Measurements from ENCODE around the gene GSTT2. TPM values are rescaled to one million over a fixed set of nuclear protein-coding genes. Genes with fewer than 3 reads are reported as not detected.

Gene GSTT2
- 1.3 TPM in 1 of 2 replicates, not detected in the other for total RNA-seq

DNA sequence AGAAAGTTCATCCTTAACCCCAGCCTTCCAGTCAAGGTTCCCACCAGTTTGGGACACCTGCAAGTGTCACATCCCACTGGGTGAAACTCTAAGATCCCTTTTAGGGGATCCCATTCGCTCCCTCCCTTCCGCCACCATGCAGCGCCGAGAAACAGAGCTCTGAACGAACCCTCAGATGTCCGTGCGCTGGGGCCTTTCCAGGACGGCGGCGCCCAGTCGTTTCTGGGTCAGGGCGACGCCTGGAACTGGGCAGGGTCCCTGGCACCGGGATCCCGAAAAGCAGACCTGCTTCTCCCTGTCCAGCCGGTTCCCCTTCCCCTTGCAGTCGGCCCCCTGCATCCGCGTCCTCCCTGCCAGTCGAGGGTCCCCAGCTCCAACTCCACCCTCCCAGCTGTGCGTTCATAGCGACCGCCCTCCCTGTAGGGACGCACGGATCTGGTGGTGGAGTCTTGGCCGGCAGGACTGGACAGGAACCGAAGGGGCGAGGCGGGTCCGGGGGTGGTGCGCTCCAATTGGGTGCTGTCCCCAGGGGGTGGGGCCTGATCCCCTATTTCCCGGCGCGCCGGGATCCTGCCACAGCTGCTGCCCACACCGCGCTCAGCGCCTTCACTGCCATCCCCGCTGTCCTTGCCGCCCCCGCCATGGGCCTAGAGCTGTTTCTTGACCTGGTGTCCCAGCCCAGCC is at the start of gene GSTT2:
Gene GSTT2, plus strand, starts transcription at position 578 of the 684 bp plus-strand sequence.

DNA sequence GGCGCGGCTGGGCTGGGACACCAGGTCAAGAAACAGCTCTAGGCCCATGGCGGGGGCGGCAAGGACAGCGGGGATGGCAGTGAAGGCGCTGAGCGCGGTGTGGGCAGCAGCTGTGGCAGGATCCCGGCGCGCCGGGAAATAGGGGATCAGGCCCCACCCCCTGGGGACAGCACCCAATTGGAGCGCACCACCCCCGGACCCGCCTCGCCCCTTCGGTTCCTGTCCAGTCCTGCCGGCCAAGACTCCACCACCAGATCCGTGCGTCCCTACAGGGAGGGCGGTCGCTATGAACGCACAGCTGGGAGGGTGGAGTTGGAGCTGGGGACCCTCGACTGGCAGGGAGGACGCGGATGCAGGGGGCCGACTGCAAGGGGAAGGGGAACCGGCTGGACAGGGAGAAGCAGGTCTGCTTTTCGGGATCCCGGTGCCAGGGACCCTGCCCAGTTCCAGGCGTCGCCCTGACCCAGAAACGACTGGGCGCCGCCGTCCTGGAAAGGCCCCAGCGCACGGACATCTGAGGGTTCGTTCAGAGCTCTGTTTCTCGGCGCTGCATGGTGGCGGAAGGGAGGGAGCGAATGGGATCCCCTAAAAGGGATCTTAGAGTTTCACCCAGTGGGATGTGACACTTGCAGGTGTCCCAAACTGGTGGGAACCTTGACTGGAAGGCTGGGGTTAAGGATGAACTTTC is 18.7 kb upstream of the GSTT2 start, which contains the start of gene GSTT2B:
Gene GSTT2B, minus strand, starts transcription at position 112 of the 688 bp plus-strand sequence. Its CDS starts 64 bp downstream, at position 48.

DNA sequence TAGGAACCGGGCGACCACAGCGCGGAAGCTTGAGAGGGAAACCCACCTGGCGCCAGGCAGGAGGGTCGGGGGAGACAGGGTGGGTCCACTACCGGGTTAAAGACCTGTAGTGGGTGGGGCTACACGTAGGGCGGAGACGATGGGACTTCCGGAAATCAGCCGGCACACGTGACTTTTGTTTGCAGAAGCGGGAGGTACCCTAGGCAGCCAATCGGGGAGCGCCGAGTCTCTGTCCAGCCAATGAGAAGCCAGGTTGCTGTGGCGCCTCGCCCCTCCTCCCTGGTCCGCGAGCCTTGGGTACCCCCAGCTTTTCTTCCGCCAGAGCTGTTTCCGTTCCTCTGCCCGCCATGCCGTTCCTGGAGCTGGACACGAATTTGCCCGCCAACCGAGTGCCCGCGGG is 13.4 kb upstream of the GSTT2 start, which contains the start of gene DDTL:
Gene DDTL, plus strand, starts transcription at position 321 of the 400 bp plus-strand sequence. Its CDS starts 27 bp downstream, at position 348.

DNA sequence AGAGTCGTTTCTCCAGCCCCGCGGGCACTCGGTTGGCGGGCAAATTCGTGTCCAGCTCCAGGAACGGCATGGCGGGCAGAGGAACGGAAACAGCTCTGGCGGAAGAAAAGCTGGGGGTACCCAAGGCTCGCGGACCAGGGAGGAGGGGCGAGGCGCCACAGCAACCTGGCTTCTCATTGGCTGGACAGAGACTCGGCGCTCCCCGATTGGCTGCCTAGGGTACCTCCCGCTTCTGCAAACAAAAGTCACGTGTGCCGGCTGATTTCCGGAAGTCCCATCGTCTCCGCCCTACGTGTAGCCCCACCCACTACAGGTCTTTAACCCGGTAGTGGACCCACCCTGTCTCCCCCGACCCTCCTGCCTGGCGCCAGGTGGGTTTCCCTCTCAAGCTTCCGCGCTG is 5.6 kb upstream of the GSTT2 start, which contains the start of gene DDT:
Gene DDT, minus strand, starts transcription at position 97 of the 400 bp plus-strand sequence. Its CDS starts 27 bp downstream, at position 70.

DNA sequence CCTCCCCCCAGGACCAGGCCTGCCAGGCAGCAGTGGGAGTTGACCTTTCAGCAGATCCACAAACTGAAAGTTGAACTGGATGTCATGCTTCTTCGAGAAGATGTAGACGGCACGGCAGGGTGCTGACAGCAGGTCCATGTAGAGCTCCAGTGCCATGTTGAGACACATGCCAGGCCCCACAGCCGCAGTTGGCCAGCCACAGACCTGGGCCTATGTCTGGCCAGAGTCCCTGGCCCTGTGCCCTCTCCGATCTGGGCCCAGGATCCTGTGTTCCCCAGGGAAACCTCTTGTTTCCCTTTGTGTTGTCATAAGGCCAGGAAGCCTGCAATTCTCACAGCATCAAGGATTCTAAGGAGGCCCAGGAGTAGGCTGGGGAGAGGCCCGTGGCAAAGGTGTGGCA is 25.3 kb downstream of the GSTT2 start, which contains the start of gene GSTT4:
Gene GSTT4, minus strand, starts transcription at position 253 of the 400 bp plus-strand sequence. Its CDS starts 97 bp downstream, at position 156.

Other genes with a start within 250 kb of the GSTT2 start
- 5.6 and 6.3 TPM in 2 replicates for gene ZNF70, start 229.0 kb upstream of the GSTT2 start, total RNA-seq
- not detected in 2 replicates for gene VPREB3, start 225.7 kb upstream of the GSTT2 start, total RNA-seq
- 0.13 and 0.36 TPM in 2 replicates for gene C22orf15, start 217.1 kb upstream of the GSTT2 start, total RNA-seq
- 12.6 and 15.6 TPM in 2 replicates for gene CHCHD10, start 212.2 kb upstream of the GSTT2 start, total RNA-seq
- gene MMP11, start 207.3 kb upstream of the GSTT2 start, total RNA-seq = 4.8 and 5.3 TPM in 2 replicates
- gene SMARCB1, start 193.2 kb upstream of the GSTT2 start, total RNA-seq = 74.9 and 78.7 TPM in 2 replicates
- gene DERL3, start 141.1 kb upstream of the GSTT2 start, total RNA-seq = 0.66 and 0.93 TPM in 2 replicates
- 5.6 and 7.0 TPM in 2 replicates for gene SLC2A11, start 122.3 kb upstream of the GSTT2 start, total RNA-seq
- gene MIF, start 85.8 kb upstream of the GSTT2 start, total RNA-seq = 129 and 229 TPM in 2 replicates
- gene GSTT2B, start 18.9 kb upstream of the GSTT2 start, total RNA-seq = 7.1 and 11.4 TPM in 2 replicates
- gene DDTL, start 13.2 kb upstream of the GSTT2 start, total RNA-seq = 0.86 and 2.1 TPM in 2 replicates
- gene DDT, start 5.7 kb upstream of the GSTT2 start, total RNA-seq = 81.8 and 91.3 TPM in 2 replicates
- gene GSTT4, start 25.3 kb downstream of the GSTT2 start, total RNA-seq = not detected in 2 replicates
- 43.0 and 55.3 TPM in 2 replicates for gene CABIN1, start 31.2 kb downstream of the GSTT2 start, total RNA-seq
- gene SUSD2, start 201.4 kb downstream of the GSTT2 start, total RNA-seq = 0.13 and 0.14 TPM in 2 replicates

Data from thoracic aorta endothelial cell (primary cell).